Adrenal gland (tissue), 5 donors: ENCODE measurements around the gene PPP1R9A.

Source experiments
- CTCF ChIP-seq, 6 experiments: fragments of 450-650 bp in 4 of 6; fragments of 200-600 bp in 2 of 6; sonication (generic) in 1 of 6; IDR thresholded peaks; 1 replicate in 5 of 6; 2 replicates in 1 of 6; pipeline versions ENCODE4 v1.5.1 to v1.8.0; 2016 to 2021; ENCODE audit warnings: antibody characterized with exemption in 6 of 6, mild to moderate bottlenecking in 2 of 6, moderate library complexity in 1 of 6
- POLR2A ChIP-seq, 2 donors: fragments of 450-650 bp; IDR thresholded peaks; one replicate each; pipeline ENCODE4 v1.6.1; 2017; ENCODE audit warnings: antibody characterized with exemption in 2 of 2, mild to moderate bottlenecking in 2 of 2, moderate library complexity in 1 of 2
- donor health status: DM: no; HTN: no; CAD: no.

GRCh38 chr7:95089414-95090315 lies 182.3 kb downstream of the PPP1R9A start:
- TF ChIP-seq POLR2A (IDR thresholded peaks at IDR 0.05) (no peak), CTCF (IDR thresholded peaks at IDR 0.05) (no peak)
